Esophagus muscularis mucosa (tissue), 4 donors: ENCODE data around the gene VPS33A.

ENCODE experiments used
- EP300 ChIP-seq: sonication (generic); formaldehyde crosslinking; IDR thresholded peaks from one replicate; pipeline ENCODE4 v1.6.1; 2017; ENCODE audit warnings: antibody characterized with exemption
- POLR2A ChIP-seq: fragments of 450-650 bp; IDR thresholded peaks from one replicate; pipeline ENCODE4 v1.6.1; 2017; ENCODE audit warnings: antibody characterized with exemption, moderate library complexity, mild to moderate bottlenecking, low read depth
- POLR2AphosphoS5 ChIP-seq, 2 donors: sonication (generic); formaldehyde crosslinking; IDR thresholded peaks; one replicate each; pipeline ENCODE4 v1.6.1; 2017; ENCODE audit warnings: antibody characterized with exemption in 2 of 2
- TF ChIP-seq, protein P1 (sequence below), 3 experiments: fragments of 200-600 bp in 2 of 3; fragments of 450-650 bp in 1 of 3; sonication (generic) in 2 of 3; IDR thresholded peaks; one replicate each; pipeline ENCODE4 v1.5.1; 2017 to 2019; ENCODE audit warnings: antibody characterized with exemption in 3 of 3, mild to moderate bottlenecking in 2 of 3, moderate library complexity in 1 of 3

DNA sequence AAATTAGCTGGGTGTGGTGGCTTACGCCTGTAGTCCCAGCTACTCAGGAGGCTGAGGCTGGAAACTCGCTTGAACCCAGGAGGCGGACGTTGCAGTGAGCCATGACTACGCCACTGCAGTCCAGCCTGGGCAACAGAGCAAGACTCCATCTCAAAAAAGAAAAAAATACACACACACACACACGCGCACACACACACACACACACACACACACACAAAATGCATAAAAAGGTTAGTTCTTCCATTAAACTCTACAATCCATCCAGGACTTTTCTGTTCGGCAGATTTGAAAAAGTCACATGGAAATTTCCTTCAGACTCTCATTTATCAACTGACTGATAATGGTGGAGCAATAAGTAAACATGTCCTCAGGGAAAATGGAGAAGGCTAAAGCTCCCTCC is 9.2 kb upstream of the VPS33A start:
- no peak for TF ChIP-seq POLR2A
- TF ChIP-seq, protein P1, sequence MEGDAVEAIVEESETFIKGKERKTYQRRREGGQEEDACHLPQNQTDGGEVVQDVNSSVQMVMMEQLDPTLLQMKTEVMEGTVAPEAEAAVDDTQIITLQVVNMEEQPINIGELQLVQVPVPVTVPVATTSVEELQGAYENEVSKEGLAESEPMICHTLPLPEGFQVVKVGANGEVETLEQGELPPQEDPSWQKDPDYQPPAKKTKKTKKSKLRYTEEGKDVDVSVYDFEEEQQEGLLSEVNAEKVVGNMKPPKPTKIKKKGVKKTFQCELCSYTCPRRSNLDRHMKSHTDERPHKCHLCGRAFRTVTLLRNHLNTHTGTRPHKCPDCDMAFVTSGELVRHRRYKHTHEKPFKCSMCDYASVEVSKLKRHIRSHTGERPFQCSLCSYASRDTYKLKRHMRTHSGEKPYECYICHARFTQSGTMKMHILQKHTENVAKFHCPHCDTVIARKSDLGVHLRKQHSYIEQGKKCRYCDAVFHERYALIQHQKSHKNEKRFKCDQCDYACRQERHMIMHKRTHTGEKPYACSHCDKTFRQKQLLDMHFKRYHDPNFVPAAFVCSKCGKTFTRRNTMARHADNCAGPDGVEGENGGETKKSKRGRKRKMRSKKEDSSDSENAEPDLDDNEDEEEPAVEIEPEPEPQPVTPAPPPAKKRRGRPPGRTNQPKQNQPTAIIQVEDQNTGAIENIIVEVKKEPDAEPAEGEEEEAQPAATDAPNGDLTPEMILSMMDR (IDR thresholded peaks at IDR 0.05) = no peak
- TF ChIP-seq POLR2AphosphoS5 (IDR thresholded peaks at IDR 0.05) = no peak
- TF ChIP-seq EP300 = no peak
